IMR-90 (cell line): Measurements from ENCODE around the gene CNOT10.

Experiments used
- CTCF ChIP-seq: conservative IDR thresholded peaks from 2 replicates; pipeline ENCODE4 v1.5.1; 2012; ENCODE audit warnings: mild to moderate bottlenecking, low read depth, low read length, improper control_type of control experiment
- MAFK ChIP-seq: IDR thresholded peaks from 2 replicates; pipeline ENCODE4 v1.6.1; 2012; ENCODE audit warnings: low read depth, low read length, improper control_type of control experiment
- POLR2A ChIP-seq: IDR thresholded peaks from 2 replicates; pipeline ENCODE4 v1.6.1; 2012; ENCODE audit warnings: mild to moderate bottlenecking, low read depth, low read length
- RCOR1 ChIP-seq: IDR thresholded peaks from 2 replicates; pipeline ENCODE4 v1.6.1; 2012; ENCODE audit warnings: mild to moderate bottlenecking, low read length, improper control_type of control experiment; ENCODE audit not compliant: insufficient replicate concordance
- USF2 ChIP-seq: fragments of 150-350 bp; IDR thresholded peaks from 2 replicates; pipeline ENCODE4 v1.6.1; 2017; ENCODE audit warnings: mild to moderate bottlenecking, antibody characterized with exemption, low read length, low read depth

GRCh38 chr3:32641356-32641755, 43.6 kb upstream of the CNOT10 start:
- TF ChIP-seq CTCF (no peak), MAFK (no peak), POLR2A (no peak), USF2 (no peak), RCOR1 (no peak)
